ENCODE data around the gene TTLL11. TPM values are rescaled to one million over a fixed set of nuclear protein-coding genes. Genes with fewer than 3 reads are reported as not detected.

The TTLL11 gene
- total and polyA plus RNA-seq, 2 experiments from 2014 or later: 5.1 to 6.3 TPM

- Histone ChIP-seq H2AFZ (no peak overlapping the region), H3K4me1 (ENCODE audit: insufficient read depth) (peaks cover 20% of the 10 kb centered on the region), H3K79me2 (ENCODE audit: insufficient read depth) (no peaks in the 10 kb centered on the region), H3K4me2 (ENCODE audit: unreplicated experiment) (no peak overlapping the region), H3K27me3 (replicated peaks; ENCODE audit: insufficient read depth) (no peaks in the 10 kb centered on the region), H4K20me1 (ENCODE audit: insufficient read depth) (no peaks in the 10 kb centered on the region), H3K9me2 (ENCODE audit: insufficient read depth) (no peaks in the 10 kb centered on the region), H3K9me3 (ENCODE audit: low read depth) (no peaks in the 10 kb centered on the region), H3K4me3 (no peak overlapping the region), H3F3A (ENCODE audit: insufficient read depth) (peaks cover 21% of the 10 kb centered on the region), H3K36me3 (ENCODE audit: low read depth) (no peaks in the 10 kb centered on the region), H3K9ac (no peak overlapping the region), H3K27ac (no peak overlapping the region)
- TF ChIP-seq EZH2 (IDR thresholded peaks at IDR 0.05; ENCODE audit: insufficient read depth, poor library complexity, severe bottlenecking) (no peak), EZH2phosphoT487 (IDR thresholded peaks at IDR 0.05; ENCODE audit: insufficient read depth, low read depth) (no peak)
- 96 to 100% methylated on average over 1 of the region's 1 CpG for WGBS, 2 experiments (ENCODE audit: low coverage in 1 of 2, low lambda C conversion rate in 2 of 2, missing lambda C conversion rate in 2 of 2)
- in situ Hi-C loops (cut with MboI): no loop called here
- DNase-seq: peak; percentile 54
These were observed 130.7 kb downstream of the TTLL11 start for GRCh38 chr9:121962421-121962820.

DNA sequence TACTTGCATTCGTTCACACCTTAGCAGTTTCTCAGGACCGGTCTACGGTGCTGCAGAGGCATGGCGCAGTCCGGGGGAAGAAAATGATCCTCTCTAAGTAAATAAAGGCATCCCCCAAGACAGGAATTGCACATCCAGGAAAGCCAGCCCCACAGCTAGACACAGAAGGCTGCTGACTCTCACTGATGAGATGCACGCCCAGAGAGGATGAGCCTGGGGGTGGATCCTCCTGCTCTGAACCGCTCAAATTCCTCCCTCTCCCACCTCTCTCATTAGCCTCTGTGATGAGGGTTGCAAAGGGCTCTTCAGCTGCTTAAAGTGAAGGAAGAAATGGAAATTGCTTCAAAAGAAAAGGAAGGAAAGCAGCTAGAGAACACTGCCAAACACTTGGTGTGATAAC is 132.4 kb downstream of the TTLL11 start:
- WGBS, 2 experiments (ENCODE audit: low coverage in 1 of 2, low lambda C conversion rate in 2 of 2, missing lambda C conversion rate in 2 of 2): 88 to 90% methylated on average over 7 of the region's 7 CpGs
- no peak overlapping the region for H3K9ac ChIP-seq
- no peaks in the 10 kb centered on the region for H3K79me2 ChIP-seq (ENCODE audit: insufficient read depth)
- H2AFZ ChIP-seq: no peak overlapping the region
- no peak overlapping the region for H3K27ac ChIP-seq
- H3K36me3 ChIP-seq (ENCODE audit: low read depth): no peaks in the 10 kb centered on the region
- no peak overlapping the region for H3K4me2 ChIP-seq (ENCODE audit: unreplicated experiment)
- H3F3A ChIP-seq (ENCODE audit: insufficient read depth): peaks cover 21% of the 10 kb centered on the region
- TF ChIP-seq EZH2 (IDR thresholded peaks at IDR 0.05; ENCODE audit: insufficient read depth, poor library complexity, severe bottlenecking) (no peak), EZH2phosphoT487 (IDR thresholded peaks at IDR 0.05; ENCODE audit: insufficient read depth, low read depth) (no peak)
- H3K27me3 ChIP-seq (replicated peaks; ENCODE audit: insufficient read depth): no peaks in the 10 kb centered on the region
- in situ Hi-C loops (cut with MboI): no loop called here
- no peaks in the 10 kb centered on the region for H4K20me1 ChIP-seq (ENCODE audit: insufficient read depth)
- H3K9me2 ChIP-seq (ENCODE audit: insufficient read depth): no peaks in the 10 kb centered on the region
- no peak overlapping the region for H3K4me3 ChIP-seq
- H3K4me1 ChIP-seq (ENCODE audit: insufficient read depth): peaks cover 20% of the 10 kb centered on the region
- no peak for DNase-seq
- no peaks in the 10 kb centered on the region for H3K9me3 ChIP-seq (ENCODE audit: low read depth)

- in situ Hi-C loops (cut with MboI): no loop called here
- peaks cover 10% of the 10 kb centered on the region for H3K4me1 ChIP-seq (ENCODE audit: insufficient read depth)
- no peaks in the 10 kb centered on the region for H3K36me3 ChIP-seq (ENCODE audit: low read depth)
- H3K9me2 ChIP-seq (ENCODE audit: insufficient read depth): no peaks in the 10 kb centered on the region
- H3K9ac ChIP-seq: no peak overlapping the region
- H3F3A ChIP-seq (ENCODE audit: insufficient read depth): peaks cover 6% of the 10 kb centered on the region
- H3K9me3 ChIP-seq (ENCODE audit: low read depth): no peaks in the 10 kb centered on the region
- no peak overlapping the region for H3K4me2 ChIP-seq (ENCODE audit: unreplicated experiment)
- no peak overlapping the region for H3K27ac ChIP-seq
- no peaks in the 10 kb centered on the region for H4K20me1 ChIP-seq (ENCODE audit: insufficient read depth)
- 81 to 86% methylated on average over 4 of the region's 4 CpGs for WGBS, 2 experiments (ENCODE audit: low coverage in 1 of 2, low lambda C conversion rate in 2 of 2, missing lambda C conversion rate in 2 of 2)
- peak; percentile 20 for DNase-seq
- H3K4me3 ChIP-seq: no peak overlapping the region
- no peaks in the 10 kb centered on the region for H3K27me3 ChIP-seq (replicated peaks; ENCODE audit: insufficient read depth)
- TF ChIP-seq EZH2phosphoT487 (IDR thresholded peaks at IDR 0.05; ENCODE audit: insufficient read depth, low read depth): no peak
- no peak for TF ChIP-seq EZH2 (IDR thresholded peaks at IDR 0.05; ENCODE audit: insufficient read depth, poor library complexity, severe bottlenecking)
- H2AFZ ChIP-seq: no peak overlapping the region
- no peaks in the 10 kb centered on the region for H3K79me2 ChIP-seq (ENCODE audit: insufficient read depth)
These were observed 134.6 kb downstream of the TTLL11 start for GRCh38 chr9:121958530-121958929.

- no peak overlapping the region for H2AFZ ChIP-seq
- WGBS, 2 experiments (ENCODE audit: low coverage in 1 of 2, low lambda C conversion rate in 2 of 2, missing lambda C conversion rate in 2 of 2): 71 to 80% methylated on average over 6 of the region's 6 CpGs
- H3K27ac ChIP-seq: no peak overlapping the region
- H4K20me1 ChIP-seq (ENCODE audit: insufficient read depth): no peaks in the 10 kb centered on the region
- no peak for TF ChIP-seq EZH2phosphoT487 (IDR thresholded peaks at IDR 0.05; ENCODE audit: insufficient read depth, low read depth)
- TF ChIP-seq EZH2 (IDR thresholded peaks at IDR 0.05; ENCODE audit: insufficient read depth, poor library complexity, severe bottlenecking): no peak
- no peaks in the 10 kb centered on the region for H3K9me2 ChIP-seq (ENCODE audit: insufficient read depth)
- in situ Hi-C loops (cut with MboI): no loop called here
- no peaks in the 10 kb centered on the region for H3K79me2 ChIP-seq (ENCODE audit: insufficient read depth)
- H3K9ac ChIP-seq: no peak overlapping the region
- H3K36me3 ChIP-seq (ENCODE audit: low read depth): no peaks in the 10 kb centered on the region; the same call in 1 of the 2 replicates
- H3K4me3 ChIP-seq: no peak overlapping the region
- no peaks in the 10 kb centered on the region for H3K9me3 ChIP-seq (ENCODE audit: low read depth)
- DNase-seq: no peak
- no peaks in the 10 kb centered on the region for H3K27me3 ChIP-seq (replicated peaks; ENCODE audit: insufficient read depth)
- no peak overlapping the region for H3K4me2 ChIP-seq (ENCODE audit: unreplicated experiment)
- H3F3A ChIP-seq (ENCODE audit: insufficient read depth): no peaks in the 10 kb centered on the region
- H3K4me1 ChIP-seq (ENCODE audit: insufficient read depth): no peaks in the 10 kb centered on the region
These were observed 136.3 kb downstream of the TTLL11 start for GRCh38 chr9:121956808-121957207.

GRCh38 chr9:121955649-121956048 is 137.5 kb downstream of the TTLL11 start:
- Histone ChIP-seq H3K27me3 (replicated peaks; ENCODE audit: insufficient read depth) (no peaks in the 10 kb centered on the region), H3K27ac (no peak overlapping the region), H3K9ac (no peak overlapping the region), H3F3A (ENCODE audit: insufficient read depth) (no peaks in the 10 kb centered on the region), H4K20me1 (ENCODE audit: insufficient read depth) (no peaks in the 10 kb centered on the region), H3K4me3 (no peak overlapping the region), H3K79me2 (ENCODE audit: insufficient read depth) (no peaks in the 10 kb centered on the region), H3K4me1 (ENCODE audit: insufficient read depth) (no peaks in the 10 kb centered on the region), H3K9me2 (ENCODE audit: insufficient read depth) (no peaks in the 10 kb centered on the region), H3K4me2 (ENCODE audit: unreplicated experiment) (no peak overlapping the region), H2AFZ (no peak overlapping the region), H3K9me3 (ENCODE audit: low read depth) (no peaks in the 10 kb centered on the region), H3K36me3 (ENCODE audit: low read depth) (no peaks in the 10 kb centered on the region; the same call in 1 of the 2 replicates)
- in situ Hi-C loops (cut with MboI): no loop called here
- WGBS, 2 experiments (ENCODE audit: low coverage in 1 of 2, low lambda C conversion rate in 2 of 2, missing lambda C conversion rate in 2 of 2): 56 to 83% methylated on average over 1 of the region's 1 CpG
- no peak for DNase-seq
- TF ChIP-seq EZH2 (IDR thresholded peaks at IDR 0.05; ENCODE audit: insufficient read depth, poor library complexity, severe bottlenecking): no peak
- TF ChIP-seq EZH2phosphoT487 (IDR thresholded peaks at IDR 0.05; ENCODE audit: insufficient read depth, low read depth): no peak
